ENCODE data around the gene TIAM2. TPM values are rescaled to one million over a fixed set of nuclear protein-coding genes. Genes with fewer than 3 reads are reported as not detected.

TIAM2 gene
- total RNA-seq, 2 donors from 2014 or later, result 9.3 to 10.3 TPM

- no peak for DNase-seq (ENCODE audit: low spot score)
- Histone ChIP-seq H3K9me3 (no peaks in the 10 kb centered on the region), H3K27ac (no peak overlapping the region), H3K36me3 (peaks cover 28% of the 10 kb centered on the region), H3K27me3 (no peaks in the 10 kb centered on the region), H3K4me3 (no peak overlapping the region), H3K4me1 (peaks cover 0 to 5% of the 10 kb centered on the region in 2 donors)
- no peak for TF ChIP-seq CTCF (IDR thresholded peaks at IDR 0.05)
Observed at GRCh38 chr6:155256122-155256795, 261.1 kb downstream of the TIAM2 start.

- no peak for TF ChIP-seq CTCF (IDR thresholded peaks at IDR 0.05)
- Histone ChIP-seq H3K27me3 (no peaks in the 10 kb centered on the region), H3K4me1 (peaks cover 0 to 3% of the 10 kb centered on the region in 2 donors), H3K9me3 (no peaks in the 10 kb centered on the region), H3K4me3 (no peak overlapping the region), H3K27ac (no peak overlapping the region), H3K36me3 (peaks cover 28% of the 10 kb centered on the region)
- no peak for DNase-seq (ENCODE audit: low spot score)
Observed at GRCh38 chr6:155257796-155258195, 262.7 kb downstream of the TIAM2 start.

- Histone ChIP-seq H3K27ac (no peak overlapping the region), H3K4me1 (no peaks in the 10 kb centered on the region), H3K9me3 (no peaks in the 10 kb centered on the region), H3K36me3 (peaks cover 28% of the 10 kb centered on the region), H3K27me3 (no peaks in the 10 kb centered on the region), H3K4me3 (no peak overlapping the region)
- TF ChIP-seq CTCF (IDR thresholded peaks at IDR 0.05), result no peak
- DNase-seq (ENCODE audit: low spot score), result no peak
Observed at GRCh38 chr6:155259204-155259603, 264.1 kb downstream of the TIAM2 start.

- Histone ChIP-seq H3K27ac (no peak overlapping the region), H3K4me3 (no peak overlapping the region), H3K4me1 (no peaks in the 10 kb centered on the region), H3K27me3 (no peaks in the 10 kb centered on the region), H3K9me3 (no peaks in the 10 kb centered on the region), H3K36me3 (peaks cover 28% of the 10 kb centered on the region)
- no peak for TF ChIP-seq CTCF (IDR thresholded peaks at IDR 0.05)
- no peak for DNase-seq (ENCODE audit: low spot score)
Observed at GRCh38 chr6:155259897-155260296, 264.8 kb downstream of the TIAM2 start.

- Histone ChIP-seq H3K36me3 (peaks cover 28% of the 10 kb centered on the region), H3K4me3 (no peak overlapping the region), H3K27me3 (no peaks in the 10 kb centered on the region), H3K9me3 (no peaks in the 10 kb centered on the region), H3K4me1 (no peaks in the 10 kb centered on the region), H3K27ac (no peak overlapping the region)
- DNase-seq (ENCODE audit: low spot score), result no peak
- TF ChIP-seq CTCF (IDR thresholded peaks at IDR 0.05), result no peak
Observed at GRCh38 chr6:155260686-155261085, 265.6 kb downstream of the TIAM2 start.

Data from right atrium auricular region (tissue), 2 donors.